Measurements from ENCODE around the gene DDX20. TPM values are rescaled to one million over a fixed set of nuclear protein-coding genes. Genes with fewer than 3 reads are reported as not detected.

The DDX20 gene
- total RNA-seq, 3 donors from 2014 or later (not counting 1 experiment from before 2014, with no cell fraction given) = 17.5 to 21.8 (median 17.7) TPM

GRCh38 chr1:111814642-111815041 is 58.9 kb downstream of the DDX20 start:
- intact Hi-C loops (cut with micrococcal nuclease) = no loop called here
- ATAC-seq (no peak), DNase-seq (no peak)
- 94% methylated on average over 3 of the region's 3 CpGs for WGBS (ENCODE audit: insufficient coverage)
- Mint-ChIP-seq H3K4me1 (no peaks in the 10 kb centered on the region), H3K4me3 (no peak overlapping the region), H3K27me3 (ENCODE audit: low read depth in 2 of 2) (peaks cover 2 to 14% of the 10 kb centered on the region in 2 donors), H3K27ac (no peak overlapping the region), H3K36me3 (no peaks in the 10 kb centered on the region), H3K9me3 (no peaks in the 10 kb centered on the region)
- no peak for TF ChIP-seq CTCF (IDR thresholded peaks at IDR 0.05)
- no peak overlapping the region for H3K4me3 ChIP-seq (ENCODE audit: low read length)
- H3K27ac ChIP-seq (ENCODE audit: low read length) = no peak overlapping the region
- no peaks in the 10 kb centered on the region for H3K27me3 ChIP-seq (ENCODE audit: control insufficient read depth, insufficient read depth, low read length)
- no peaks in the 10 kb centered on the region for H3K36me3 ChIP-seq (ENCODE audit: control insufficient read depth, insufficient read depth, low read length)
- H3K9me3 ChIP-seq (ENCODE audit: control insufficient read depth, insufficient read depth, low read length) = no peaks in the 10 kb centered on the region
- H3K4me1 ChIP-seq (ENCODE audit: control insufficient read depth, insufficient read depth, low read length) = peaks cover 3% of the 10 kb centered on the region

Other genes with a start within 250 kb of the DDX20 start
- gene RAP1A, start 136.1 kb upstream of the DDX20 start, total RNA-seq = 100 to 1,000 TPM in 2 of 3 donors, 10 to 100 TPM in 1; 83.7 to 112 (median 104) TPM
- gene INKA2, start 16.5 kb upstream of the DDX20 start, total RNA-seq = 1 to 10 TPM in 2 of 3 donors, under 1 TPM in 1; 0.48 to 2.6 (median 1.4) TPM
- gene KCND3, start 233.8 kb downstream of the DDX20 start, total RNA-seq = under 1 TPM in 2 of 3 donors, not detected in 1; 0.07 to 0.16 TPM